B cell (primary cell): ENCODE data around the gene SPRYD3. TPM values are rescaled to one million over a fixed set of nuclear protein-coding genes. Genes with fewer than 3 reads are reported as not detected.
A peak's percentile ranks its signal among the peaks of the same experiment; 100 is the strongest.

Experiments
- ATAC-seq: fragments of 200-7000 bp; cut with Tn5 transposase; one replicate; pipeline ENCODE4 v1.10.0; 2021; ENCODE audit warnings: low read depth, mild to moderate bottlenecking, moderate number of reproducible peaks, moderate library complexity
- CTCF ChIA-PET: fragments of 350-600 bp; sonication (Branson Sonifier 250); formaldehyde crosslinking; loops from one replicate; lab custom pipeline; 2021; ENCODE audit warnings: antibody characterized with exemption, inconsistent platforms; lab: Charles Lee
- POLR2A ChIA-PET: fragments of 350-600 bp; sonication (Branson Sonifier 250); formaldehyde crosslinking; loops from one replicate; lab custom pipeline; 2021; ENCODE audit warnings: antibody characterized with exemption; lab: Charles Lee
- DNase-seq: peaks from one replicate; pipeline ENCODE4 v3.0.0; 2013
- H2AFZ ChIP-seq: 2 replicates; pipeline ENCODE4 v1.6.1; 2012; ENCODE audit warnings: mild to moderate bottlenecking, low read depth, low read length; ENCODE audit not compliant: insufficient read depth, poor library complexity, severe bottlenecking
- H3K27ac ChIP-seq, 2 donors: 1 replicate in 1 of 2; 2 replicates in 1 of 2; pipeline ENCODE4 v1.5.1; 2012 to 2013; ENCODE audit warnings: low read length in 2 of 2, mild to moderate bottlenecking in 2 of 2, moderate library complexity in 1 of 2
- H3K27me3 ChIP-seq, 4 experiments: fragments of 200-600 bp in 1 of 4; sonication (generic) in 1 of 4; replicated peaks in 1 of 4; 1 replicate in 2 of 4; 2 replicates in 2 of 4; pipeline versions ENCODE4 v1.6.1 to v1.7.0; 2013 to 2016; ENCODE audit warnings: low read length in 3 of 4, mild to moderate bottlenecking in 2 of 4, mixed read lengths in 1 of 4, moderate library complexity in 1 of 4; ENCODE audit not compliant: insufficient read depth in 4 of 4, control insufficient read depth in 3 of 4; ENCODE audit errors: control extremely low read depth in 1 of 4
- H3K36me3 ChIP-seq, 2 experiments: replicated peaks in 1 of 2; 1 replicate in 1 of 2; 2 replicates in 1 of 2; pipeline versions ENCODE4 v1.6.1 to v1.7.1; 2013; ENCODE audit warnings: low read length in 1 of 2; ENCODE audit not compliant: insufficient read depth in 2 of 2, control insufficient read depth in 1 of 2; ENCODE audit errors: control extremely low read depth in 1 of 2, extremely low read depth in 1 of 2
- H3K4me1 ChIP-seq, 2 donors: fragments of 200-600 bp in 1 of 2; sonication (generic) in 1 of 2; 1 replicate in 1 of 2; 2 replicates in 1 of 2; pipeline versions ENCODE4 v1.5.1 to v1.6.1; 2013 to 2017; ENCODE audit warnings: low read length in 2 of 2; ENCODE audit not compliant: control insufficient read depth in 2 of 2, insufficient read depth in 2 of 2
- H3K4me2 ChIP-seq: replicated peaks from 2 replicates; pipeline ENCODE3; 2012; ENCODE audit warnings: mild to moderate bottlenecking, low read depth, low read length; ENCODE audit not compliant: poor library complexity, severe bottlenecking
- H3K4me3 ChIP-seq, 5 experiments: fragments of 200-600 bp in 1 of 5; sonication (generic) in 1 of 5; 1 replicate in 3 of 5; 2 replicates in 2 of 5; pipeline versions ENCODE4 v1.5.1 to v1.7.0; 2011 to 2016; ENCODE audit warnings: low read length in 4 of 5, mild to moderate bottlenecking in 4 of 5, low read depth in 2 of 5, control low read depth in 1 of 5, moderate library complexity in 1 of 5; ENCODE audit not compliant: insufficient read depth in 1 of 5; ENCODE audit errors: control extremely low read depth in 1 of 5, extremely low read depth in 1 of 5
- H3K79me2 ChIP-seq: fragments of 200-600 bp; sonication (generic); one replicate; pipeline ENCODE4 v1.6.0; 2016; ENCODE audit warnings: low read length; ENCODE audit not compliant: control insufficient read depth, insufficient read depth
- H3K9ac ChIP-seq: fragments of 200-600 bp; sonication (generic); 2 replicates; pipeline ENCODE4 v1.6.1; 2017; ENCODE audit warnings: mild to moderate bottlenecking, low read length, moderate library complexity
- H3K9me3 ChIP-seq, 3 donors: one replicate each; pipeline versions ENCODE4 v1.6.1 to v1.7.1; 2013; ENCODE audit warnings: low read length in 2 of 3; ENCODE audit not compliant: control insufficient read depth in 2 of 3, insufficient read depth in 1 of 3; ENCODE audit errors: control extremely low read depth in 1 of 3
- H4K20me1 ChIP-seq: 2 replicates; pipeline ENCODE4 v1.6.0; 2012; ENCODE audit warnings: mild to moderate bottlenecking, low read length; ENCODE audit not compliant: insufficient read depth, control insufficient read depth, poor library complexity, severe bottlenecking
- H3K27ac Mint-ChIP-seq: one replicate; pipeline ENCODE4 v1.8.0; 2021; ENCODE audit warnings: mixed read lengths
- H3K27me3 Mint-ChIP-seq: one replicate; pipeline ENCODE4 v1.8.0; 2021; ENCODE audit warnings: mixed read lengths
- H3K4me1 Mint-ChIP-seq: one replicate; pipeline ENCODE4 v1.8.0; 2021; ENCODE audit warnings: mixed read lengths
- H3K4me3 Mint-ChIP-seq: one replicate; pipeline ENCODE4 v1.8.0; 2021; ENCODE audit warnings: mixed read lengths
- H3K9me3 Mint-ChIP-seq: one replicate; pipeline ENCODE4 v1.8.0; 2022; ENCODE audit warnings: mixed read lengths; ENCODE audit not compliant: insufficient read depth
- CTCF ChIP-seq: fragments of 200-600 bp; IDR thresholded peaks from one replicate; pipeline ENCODE4 v1.8.0; 2022; ENCODE audit warnings: antibody characterized with exemption, mild to moderate bottlenecking
- EZH2 ChIP-seq: IDR thresholded peaks from 2 replicates; pipeline ENCODE4 v1.6.1; 2012; ENCODE audit warnings: borderline replicate concordance, low read depth, mild to moderate bottlenecking, moderate library complexity, low read length; ENCODE audit not compliant: insufficient read depth, poor library complexity, severe bottlenecking
- WGBS: methylation state at CpG from one replicate; pipeline ENCODE4 v1.1.5; 2013; ENCODE audit warnings: missing lambda C conversion rate; ENCODE audit not compliant: insufficient coverage; 5-methylcytosine and 5-hydroxymethylcytosine counted together
- intact Hi-C: fragments of 100-400 bp; cut with micrococcal nuclease; formaldehyde crosslinking; loops from one replicate; pipeline ENCODE4 v1.10.0; 2022
- polyA plus RNA-seq: library from polyadenylated mRNA; depleted of rRNA; stranded (reverse); fragments of >200 nt; gene quantifications from 2 replicates; pipeline ENCODE4 v1.2.3, GENCODE V29; 2012
- total RNA-seq, 2 donors: library from RNA; stranded (reverse); fragments of 120-200 nt in 1 of 2; gene quantifications; 1 replicate in 1 of 2; 2 replicates in 1 of 2; pipeline versions ENCODE4 v1.2.3 to v1.2.4, GENCODE V29; 2013 to 2022

Gene SPRYD3
- total and polyA plus RNA-seq, 2 donors (not counting 1 experiment from before 2014, with no cell fraction given): 15.9 to 43.3 TPM

GRCh38 chr12:53052419-53053217, 26.6 kb downstream of the SPRYD3 start:
- Mint-ChIP-seq H3K4me1 (peaks cover 14% of the 10 kb centered on the region), H3K9me3 (no peaks in the 10 kb centered on the region), H3K27ac (no peak overlapping the region), H3K4me3 (no peak overlapping the region), H3K27me3 (no peaks in the 10 kb centered on the region)
- Histone ChIP-seq H3K36me3 (no peaks in the 10 kb centered on the region), H3K9me3 (no peaks in the 10 kb centered on the region), H3K4me3 (no peak overlapping the region), H3K4me2 (no peak overlapping the region), H2AFZ (no peak overlapping the region), H3K27ac (no peak overlapping the region), H3K27me3 (no peaks in the 10 kb centered on the region), H3K9ac (no peak overlapping the region), H3K4me1 (peaks cover 9 to 21% of the 10 kb centered on the region in 2 donors), H4K20me1 (no peaks in the 10 kb centered on the region), H3K79me2 (no peaks in the 10 kb centered on the region)
- no peak for DNase-seq
- ChIA-PET CTCF (interaction anchor here (1.5 to 6.0 kb wide), 3 partner anchors 13 to 46 kb away, joined by 5 to 59 read pairs (median 6); no protein-coding TSS in a partner anchor), POLR2A (interaction anchor here (0.6 kb wide), 1 partner anchor 1441 kb away, joined by 6 read pairs; no protein-coding TSS in a partner anchor)
- WGBS: 100% methylated on average over 1 of the region's 11 CpGs
- intact Hi-C loops: loop anchor here (5.0 kb wide), 2 partner anchors 45 to 390 kb away; partner anchors contain the start of genes IGFBP6 and PRR13
- TF ChIP-seq CTCF: no peak
- no peak for ATAC-seq

- TF ChIP-seq EZH2: no peak
- no peak for TF ChIP-seq CTCF
- Histone ChIP-seq H3K27ac (no peak overlapping the region), H3K79me2 (no peaks in the 10 kb centered on the region), H3K4me2 (no peak overlapping the region), H3K4me3 (no peak overlapping the region), H3K27me3 (no peaks in the 10 kb centered on the region), H3K9me3 (no peaks in the 10 kb centered on the region), H3K36me3 (no peaks in the 10 kb centered on the region), H3K9ac (no peak overlapping the region), H4K20me1 (no peaks in the 10 kb centered on the region), H2AFZ (no peak overlapping the region), H3K4me1 (peaks cover 10 to 22% of the 10 kb centered on the region in 2 donors)
- peak overlapping the region; percentile 41 for H3K4me3 Mint-ChIP-seq
- intact Hi-C loops: loop anchor here (5.0 kb wide), 2 partner anchors 45 to 390 kb away; partner anchors contain the start of genes IGFBP6 and PRR13
- ChIA-PET POLR2A (no interaction called here), CTCF (interaction anchor here (1.0 to 1.4 kb wide), 2 partner anchors 14 to 47 kb away, joined by 3 to 5 read pairs; no protein-coding TSS in a partner anchor)
- H3K9me3 Mint-ChIP-seq: no peaks in the 10 kb centered on the region
- peak overlapping the region; percentile 32 for H3K27ac Mint-ChIP-seq
- no peak for DNase-seq
- no peak for ATAC-seq
- peaks cover 14% of the 10 kb centered on the region for H3K4me1 Mint-ChIP-seq
- WGBS: 89% methylated on average over 1 of the region's 7 CpGs
- H3K27me3 Mint-ChIP-seq: no peaks in the 10 kb centered on the region
These were observed 27.2 kb downstream of the SPRYD3 start for GRCh38 chr12:53051881-53052412.
